Ishikawa (cell line): ENCODE results near the gene ADD1.

Experiments used
- CEBPB ChIP-seq: IDR thresholded peaks from 2 replicates; pipeline ENCODE4 v1.6.1; 2012
- CREB1 ChIP-seq: IDR thresholded peaks from 2 replicates; pipeline ENCODE4 v1.6.1; 2012; ENCODE audit warnings: low read depth
- EGR1 ChIP-seq: IDR thresholded peaks from 2 replicates; pipeline ENCODE4 v1.6.1; 2012
- FOXM1 ChIP-seq: IDR thresholded peaks from 2 replicates; pipeline ENCODE4 v1.6.1; 2012; ENCODE audit warnings: low read depth, borderline replicate concordance
- MAX ChIP-seq: IDR thresholded peaks from 2 replicates; pipeline ENCODE4 v1.6.1; 2012
- NFIC ChIP-seq: IDR thresholded peaks from 2 replicates; pipeline ENCODE4 v1.6.1; 2012
- RAD21 ChIP-seq: IDR thresholded peaks from 2 replicates; pipeline ENCODE4 v1.6.1; 2012; ENCODE audit warnings: low read depth
- TAF1 ChIP-seq: IDR thresholded peaks from 2 replicates; pipeline ENCODE4 v1.6.1; 2012; ENCODE audit warnings: low read depth, mild to moderate bottlenecking
- TCF12 ChIP-seq: IDR thresholded peaks from 2 replicates; pipeline ENCODE4 v1.6.1; 2012; ENCODE audit warnings: low read depth
- TEAD4 ChIP-seq: IDR thresholded peaks from 2 replicates; pipeline ENCODE4 v1.6.1; 2012
- USF1 ChIP-seq: IDR thresholded peaks from 2 replicates; pipeline ENCODE4 v1.6.1; 2012
- YY1 ChIP-seq: IDR thresholded peaks from 2 replicates; pipeline ENCODE4 v1.6.1; 2012; ENCODE audit warnings: low read depth
- ZBTB7A ChIP-seq: IDR thresholded peaks from 2 replicates; pipeline ENCODE4 v1.6.1; 2012; ENCODE audit warnings: low read depth
- TF ChIP-seq, protein P1 (sequence below): IDR thresholded peaks from 2 replicates; pipeline ENCODE4 v1.6.1; 2012; ENCODE audit warnings: low read depth, mild to moderate bottlenecking

ADD1 gene, protein sequence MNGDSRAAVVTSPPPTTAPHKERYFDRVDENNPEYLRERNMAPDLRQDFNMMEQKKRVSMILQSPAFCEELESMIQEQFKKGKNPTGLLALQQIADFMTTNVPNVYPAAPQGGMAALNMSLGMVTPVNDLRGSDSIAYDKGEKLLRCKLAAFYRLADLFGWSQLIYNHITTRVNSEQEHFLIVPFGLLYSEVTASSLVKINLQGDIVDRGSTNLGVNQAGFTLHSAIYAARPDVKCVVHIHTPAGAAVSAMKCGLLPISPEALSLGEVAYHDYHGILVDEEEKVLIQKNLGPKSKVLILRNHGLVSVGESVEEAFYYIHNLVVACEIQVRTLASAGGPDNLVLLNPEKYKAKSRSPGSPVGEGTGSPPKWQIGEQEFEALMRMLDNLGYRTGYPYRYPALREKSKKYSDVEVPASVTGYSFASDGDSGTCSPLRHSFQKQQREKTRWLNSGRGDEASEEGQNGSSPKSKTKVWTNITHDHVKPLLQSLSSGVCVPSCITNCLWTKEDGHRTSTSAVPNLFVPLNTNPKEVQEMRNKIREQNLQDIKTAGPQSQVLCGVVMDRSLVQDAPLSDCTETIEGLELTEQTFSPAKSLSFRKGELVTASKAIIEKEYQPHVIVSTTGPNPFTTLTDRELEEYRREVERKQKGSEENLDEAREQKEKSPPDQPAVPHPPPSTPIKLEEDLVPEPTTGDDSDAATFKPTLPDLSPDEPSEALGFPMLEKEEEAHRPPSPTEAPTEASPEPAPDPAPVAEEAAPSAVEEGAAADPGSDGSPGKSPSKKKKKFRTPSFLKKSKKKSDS

GRCh38 chr4:2843263-2843940, at the start of gene ADD1:
Gene ADD1, plus strand, starts transcription at chr4:2843844. Its CDS starts 32,072 bp downstream, at chr4:2875916.
- TF ChIP-seq, protein P1, sequence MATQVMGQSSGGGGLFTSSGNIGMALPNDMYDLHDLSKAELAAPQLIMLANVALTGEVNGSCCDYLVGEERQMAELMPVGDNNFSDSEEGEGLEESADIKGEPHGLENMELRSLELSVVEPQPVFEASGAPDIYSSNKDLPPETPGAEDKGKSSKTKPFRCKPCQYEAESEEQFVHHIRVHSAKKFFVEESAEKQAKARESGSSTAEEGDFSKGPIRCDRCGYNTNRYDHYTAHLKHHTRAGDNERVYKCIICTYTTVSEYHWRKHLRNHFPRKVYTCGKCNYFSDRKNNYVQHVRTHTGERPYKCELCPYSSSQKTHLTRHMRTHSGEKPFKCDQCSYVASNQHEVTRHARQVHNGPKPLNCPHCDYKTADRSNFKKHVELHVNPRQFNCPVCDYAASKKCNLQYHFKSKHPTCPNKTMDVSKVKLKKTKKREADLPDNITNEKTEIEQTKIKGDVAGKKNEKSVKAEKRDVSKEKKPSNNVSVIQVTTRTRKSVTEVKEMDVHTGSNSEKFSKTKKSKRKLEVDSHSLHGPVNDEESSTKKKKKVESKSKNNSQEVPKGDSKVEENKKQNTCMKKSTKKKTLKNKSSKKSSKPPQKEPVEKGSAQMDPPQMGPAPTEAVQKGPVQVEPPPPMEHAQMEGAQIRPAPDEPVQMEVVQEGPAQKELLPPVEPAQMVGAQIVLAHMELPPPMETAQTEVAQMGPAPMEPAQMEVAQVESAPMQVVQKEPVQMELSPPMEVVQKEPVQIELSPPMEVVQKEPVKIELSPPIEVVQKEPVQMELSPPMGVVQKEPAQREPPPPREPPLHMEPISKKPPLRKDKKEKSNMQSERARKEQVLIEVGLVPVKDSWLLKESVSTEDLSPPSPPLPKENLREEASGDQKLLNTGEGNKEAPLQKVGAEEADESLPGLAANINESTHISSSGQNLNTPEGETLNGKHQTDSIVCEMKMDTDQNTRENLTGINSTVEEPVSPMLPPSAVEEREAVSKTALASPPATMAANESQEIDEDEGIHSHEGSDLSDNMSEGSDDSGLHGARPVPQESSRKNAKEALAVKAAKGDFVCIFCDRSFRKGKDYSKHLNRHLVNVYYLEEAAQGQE: no peak
- peak; percentile 66; the same call in 1 of the 2 replicates for TF ChIP-seq TCF12
- TF ChIP-seq NFIC: no peak
- TF ChIP-seq USF1: no peak
- TF ChIP-seq YY1: peak; percentile 40; the same call in 1 of the 2 replicates
- TF ChIP-seq RAD21: no peak
- TF ChIP-seq ZBTB7A: peak; percentile 93; the same call in 1 of the 2 replicates
- TF ChIP-seq TAF1: peak; percentile 76
- peak; percentile 23; the same call in 1 of the 2 replicates for TF ChIP-seq MAX

DNA sequence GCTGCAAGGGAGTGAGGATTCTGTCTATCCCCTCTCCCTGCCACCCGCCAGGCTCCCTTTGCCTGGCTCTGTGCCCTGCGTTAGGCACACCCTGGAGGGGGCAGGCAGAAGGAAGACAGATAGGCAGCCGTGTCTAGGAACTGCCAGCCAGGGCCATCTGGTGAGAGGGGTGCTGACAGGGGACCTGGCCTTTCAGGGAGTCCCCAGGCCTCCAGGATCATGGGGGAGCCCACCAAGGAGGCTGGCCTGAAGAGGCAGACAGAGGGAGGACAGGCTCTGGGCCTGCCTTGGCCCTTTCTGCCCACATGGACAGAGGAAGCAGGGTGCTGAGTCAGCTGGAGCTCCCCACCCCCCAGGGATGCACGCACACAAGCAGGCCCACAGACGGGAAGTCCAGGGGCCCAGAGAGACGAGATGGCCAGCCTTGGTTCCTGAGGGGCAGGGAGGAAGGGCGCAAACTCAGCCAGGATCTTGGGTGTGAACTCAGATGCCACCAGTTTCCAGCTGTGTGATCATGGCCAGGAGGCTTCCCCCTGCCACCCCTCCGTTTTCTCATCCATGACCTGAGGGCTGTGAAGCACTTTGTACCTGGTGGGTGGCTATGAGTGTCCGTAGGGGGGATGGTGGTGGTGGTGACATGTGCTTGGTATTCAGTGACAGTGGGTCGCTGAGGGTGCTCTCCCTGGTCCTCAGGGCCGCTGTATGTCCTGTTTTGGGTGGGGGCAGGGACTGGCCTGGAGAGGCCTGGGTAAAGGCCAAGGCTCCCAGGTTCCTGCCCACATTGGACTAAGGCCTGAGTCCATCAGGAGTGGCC, 49.0 kb upstream of the ADD1 start:
- TF ChIP-seq EGR1: no peak
- TF ChIP-seq USF1: no peak
- no peak for TF ChIP-seq YY1
- no peak for TF ChIP-seq NFIC
- TF ChIP-seq RAD21: no peak

DNA sequence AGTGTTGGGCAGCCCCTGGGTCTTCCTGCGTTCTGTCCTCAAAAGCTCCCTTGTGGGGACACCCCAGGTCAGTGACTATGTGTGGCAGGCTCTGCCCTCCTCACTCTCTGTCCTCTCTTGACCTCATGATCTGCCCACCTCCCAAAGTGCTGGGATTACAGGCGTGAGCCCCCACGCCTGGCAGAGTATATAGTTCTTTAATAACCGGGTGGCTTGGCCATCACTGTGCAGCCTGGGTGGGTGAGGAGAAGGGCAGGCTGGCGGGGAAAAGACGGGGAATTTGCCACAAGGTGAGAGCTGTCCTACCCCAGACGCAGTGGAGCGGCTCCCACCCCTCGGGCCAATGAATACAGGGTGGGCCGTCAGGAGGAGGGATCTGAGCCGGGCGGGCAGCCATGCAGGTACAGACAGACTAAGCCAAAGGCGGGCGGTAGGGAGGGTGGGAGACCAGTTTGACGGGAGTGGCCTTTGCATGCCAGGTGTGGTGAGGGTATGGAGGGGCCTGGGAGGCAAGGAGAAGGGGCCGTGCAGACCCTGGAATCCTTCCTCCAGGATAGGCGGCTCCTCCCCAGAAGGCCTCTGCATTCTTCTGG, 48.2 kb upstream of the ADD1 start:
- no peak for TF ChIP-seq MAX
- 0 out of 2 replicates have a peak, but pooled peaks have one; percentile 21 for TF ChIP-seq ZBTB7A
- TF ChIP-seq CEBPB: no peak
- no peak for TF ChIP-seq TAF1

GRCh38 chr4:2795893-2796848, 47.5 kb upstream of the ADD1 start:
- TF ChIP-seq NFIC: peak; percentile 73
- TF ChIP-seq TEAD4: 0 out of 2 replicates have a peak, but pooled peaks have one; percentile 41
- TF ChIP-seq USF1: no peak
- TF ChIP-seq RAD21: 0 out of 2 replicates have a peak, but pooled peaks have one; percentile 1
- peak; percentile 31; the same call in 1 of the 2 replicates for TF ChIP-seq ZBTB7A
- TF ChIP-seq TCF12: peak; percentile 78
- no peak for TF ChIP-seq FOXM1
- TF ChIP-seq CEBPB: no peak
- TF ChIP-seq CREB1: no peak
- peak; percentile 33; the same call in 1 of the 2 replicates for TF ChIP-seq MAX

DNA sequence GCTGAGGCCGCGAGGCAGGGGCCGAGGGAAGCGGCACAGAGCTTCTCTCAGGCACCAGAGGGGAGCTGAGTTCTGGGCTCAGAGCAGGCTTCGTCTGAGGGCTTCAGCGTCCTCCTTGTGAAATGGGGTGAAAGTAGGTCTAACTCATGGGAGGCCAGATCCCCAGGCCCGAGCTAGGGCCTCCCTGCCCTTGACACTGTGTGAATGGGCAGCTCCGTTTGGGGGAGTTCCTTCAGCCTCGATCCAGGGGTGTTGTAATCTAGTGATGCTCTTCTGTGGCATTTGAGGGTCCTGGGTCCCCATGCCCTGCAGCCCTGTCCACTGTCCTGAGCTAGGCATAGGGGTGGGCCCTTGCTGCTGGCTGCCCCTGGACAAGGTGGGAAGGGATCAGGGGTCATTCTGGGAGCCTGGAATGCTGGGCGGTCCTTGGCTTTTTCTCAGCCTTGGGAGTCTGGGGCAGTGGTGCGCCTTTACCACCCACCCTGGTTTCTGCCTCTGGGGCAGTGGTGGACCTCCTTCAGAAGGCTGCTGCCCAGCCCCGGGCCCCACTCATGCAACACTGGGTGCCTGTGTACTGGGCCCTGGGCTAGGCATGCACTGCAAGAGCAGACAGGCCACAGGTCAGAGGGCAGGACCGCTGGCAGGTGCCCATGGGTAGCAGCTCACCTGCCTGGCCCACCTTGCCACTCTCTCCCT, 46.6 kb upstream of the ADD1 start:
- TF ChIP-seq ZBTB7A (0 out of 2 replicates have a peak, but pooled peaks have one; percentile 9), YY1 (no peak)
